AG09309 (cell line): ENCODE data around the gene PDSS2.

Experiments
- DNase-seq: peaks from one replicate; pipeline ENCODE4 v3.0.0-alpha.2; 2010; ENCODE audit warnings: low read depth
- H3K4me3 ChIP-seq: 2 replicates; pipeline ENCODE4 v1.5.1; 2011; ENCODE audit warnings: mild to moderate bottlenecking, low read depth, low read length, moderate library complexity; ENCODE audit not compliant: control insufficient read depth
- TF ChIP-seq, protein P1 (sequence below): IDR thresholded peaks from 2 replicates; pipeline ENCODE4 v1.5.1; 2011; ENCODE audit warnings: mild to moderate bottlenecking, low read depth, low read length, inconsistent platforms; ENCODE audit not compliant: insufficient read depth, control insufficient read depth; ENCODE audit errors: missing control alignments

PDSS2 gene

DNA sequence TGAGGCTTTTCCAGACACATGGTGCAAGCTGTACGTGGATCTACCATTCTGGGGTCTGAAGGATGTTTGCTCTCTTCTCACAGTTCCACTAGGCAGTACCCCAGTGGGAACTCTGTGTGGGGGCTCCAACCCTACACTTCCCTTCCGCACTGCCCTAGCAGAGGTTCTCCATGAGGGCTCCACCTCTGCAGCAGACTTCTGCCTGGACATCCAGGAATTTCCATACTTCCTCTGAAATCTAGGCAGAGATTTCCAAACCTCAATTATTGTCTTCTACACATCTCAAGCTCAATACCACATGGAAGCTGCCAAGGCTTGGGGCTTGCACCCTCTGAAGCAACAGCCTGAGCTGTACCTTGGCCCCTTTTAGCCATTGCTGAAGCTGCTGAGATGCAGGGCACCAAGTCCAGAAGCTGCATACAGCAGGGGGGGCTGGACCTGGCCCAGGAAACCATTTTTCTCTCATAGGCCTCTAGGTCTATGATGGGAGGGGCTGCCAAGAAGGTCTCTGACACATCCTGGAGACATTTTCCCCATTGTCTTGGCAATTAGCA lies 11.6 kb downstream of the PDSS2 start:
- TF ChIP-seq, protein P1, sequence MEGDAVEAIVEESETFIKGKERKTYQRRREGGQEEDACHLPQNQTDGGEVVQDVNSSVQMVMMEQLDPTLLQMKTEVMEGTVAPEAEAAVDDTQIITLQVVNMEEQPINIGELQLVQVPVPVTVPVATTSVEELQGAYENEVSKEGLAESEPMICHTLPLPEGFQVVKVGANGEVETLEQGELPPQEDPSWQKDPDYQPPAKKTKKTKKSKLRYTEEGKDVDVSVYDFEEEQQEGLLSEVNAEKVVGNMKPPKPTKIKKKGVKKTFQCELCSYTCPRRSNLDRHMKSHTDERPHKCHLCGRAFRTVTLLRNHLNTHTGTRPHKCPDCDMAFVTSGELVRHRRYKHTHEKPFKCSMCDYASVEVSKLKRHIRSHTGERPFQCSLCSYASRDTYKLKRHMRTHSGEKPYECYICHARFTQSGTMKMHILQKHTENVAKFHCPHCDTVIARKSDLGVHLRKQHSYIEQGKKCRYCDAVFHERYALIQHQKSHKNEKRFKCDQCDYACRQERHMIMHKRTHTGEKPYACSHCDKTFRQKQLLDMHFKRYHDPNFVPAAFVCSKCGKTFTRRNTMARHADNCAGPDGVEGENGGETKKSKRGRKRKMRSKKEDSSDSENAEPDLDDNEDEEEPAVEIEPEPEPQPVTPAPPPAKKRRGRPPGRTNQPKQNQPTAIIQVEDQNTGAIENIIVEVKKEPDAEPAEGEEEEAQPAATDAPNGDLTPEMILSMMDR = no peak
- no peak overlapping the region for H3K4me3 ChIP-seq
- no peak for DNase-seq

DNA sequence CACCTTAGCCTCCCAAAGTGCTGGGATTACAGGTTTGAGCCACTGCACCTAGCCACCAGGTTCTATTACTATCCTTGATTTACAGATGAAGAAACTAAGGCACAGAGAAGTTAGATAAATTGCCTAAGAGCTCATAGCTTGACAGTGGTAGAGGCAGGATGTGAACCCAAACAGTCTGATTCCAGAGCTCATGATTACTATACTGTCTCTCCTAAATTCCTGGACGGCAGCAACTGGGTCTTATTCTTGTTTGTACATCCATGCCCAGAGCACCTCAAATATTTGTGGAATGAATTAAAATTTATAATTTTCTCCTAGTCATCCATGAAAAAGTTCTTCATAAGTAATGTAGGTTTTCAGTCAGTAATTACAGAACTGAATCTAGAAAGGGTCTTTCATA lies 15.1 kb downstream of the PDSS2 start:
- DNase-seq = no peak
- TF ChIP-seq, protein P1 = no peak
- H3K4me3 ChIP-seq = no peak overlapping the region

DNA sequence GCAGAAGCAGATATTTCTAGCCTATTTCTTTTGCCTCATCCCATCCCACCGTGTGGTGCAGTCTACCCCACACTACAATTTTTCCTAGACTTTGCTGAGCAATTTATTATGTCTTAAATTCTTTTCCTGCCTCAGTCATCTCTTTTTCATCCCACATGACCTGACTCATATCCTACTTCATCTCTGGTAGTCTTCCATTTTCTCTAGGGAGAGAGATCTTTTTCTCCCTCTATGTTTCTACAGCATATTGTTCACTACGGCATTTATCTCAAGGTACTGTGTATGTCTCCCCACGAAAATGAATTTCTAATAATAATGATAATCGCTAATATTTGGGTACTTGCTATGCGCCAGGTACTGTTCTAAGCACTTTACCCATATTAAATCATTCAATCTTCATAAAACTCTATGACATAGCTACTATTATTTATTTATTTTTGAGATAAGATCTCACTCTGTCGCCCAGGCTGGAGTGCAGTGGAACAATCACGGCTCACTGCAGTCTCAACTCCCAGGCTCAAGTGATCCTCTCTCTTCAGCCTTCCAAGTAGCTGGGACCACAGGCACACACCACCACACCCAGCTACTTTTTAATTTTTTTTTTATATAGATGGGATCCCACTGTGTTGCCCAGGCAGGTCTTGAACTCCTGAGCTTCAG lies 15.6 kb downstream of the PDSS2 start:
- no peak overlapping the region for H3K4me3 ChIP-seq
- DNase-seq = no peak
- TF ChIP-seq, protein P1 = no peak

DNA sequence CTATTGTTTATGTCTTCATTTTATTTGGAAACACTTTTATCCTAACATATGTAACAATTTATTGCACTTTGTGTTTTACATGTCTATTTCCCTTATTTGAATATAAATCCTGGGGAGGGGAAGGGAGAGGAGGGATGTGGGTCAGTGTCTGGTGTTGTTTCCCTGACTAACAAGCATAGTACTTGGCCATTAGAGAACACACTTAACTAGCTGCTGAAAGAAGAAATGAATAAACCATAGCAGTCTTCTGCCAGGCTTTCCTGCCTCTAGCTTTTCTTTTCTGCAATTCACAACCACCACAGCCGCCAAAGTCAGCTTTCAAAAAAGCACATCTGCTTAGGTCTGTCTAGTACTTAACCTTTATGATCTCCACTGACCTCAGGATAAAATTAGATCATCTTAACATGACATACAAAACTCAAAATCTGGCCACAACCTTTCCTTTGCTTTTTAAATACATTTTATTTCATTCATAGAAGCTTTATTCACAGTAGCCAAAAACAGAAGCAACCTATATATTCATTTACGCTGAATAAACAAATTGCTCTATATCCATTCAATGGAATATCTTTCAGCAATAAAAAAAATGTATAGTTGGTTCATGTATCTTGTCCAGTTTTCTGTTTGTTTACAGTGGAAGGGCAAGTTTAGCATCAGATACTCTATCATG lies 16.3 kb downstream of the PDSS2 start:
- no peak overlapping the region for H3K4me3 ChIP-seq
- TF ChIP-seq, protein P1 = no peak
- DNase-seq = no peak

DNA sequence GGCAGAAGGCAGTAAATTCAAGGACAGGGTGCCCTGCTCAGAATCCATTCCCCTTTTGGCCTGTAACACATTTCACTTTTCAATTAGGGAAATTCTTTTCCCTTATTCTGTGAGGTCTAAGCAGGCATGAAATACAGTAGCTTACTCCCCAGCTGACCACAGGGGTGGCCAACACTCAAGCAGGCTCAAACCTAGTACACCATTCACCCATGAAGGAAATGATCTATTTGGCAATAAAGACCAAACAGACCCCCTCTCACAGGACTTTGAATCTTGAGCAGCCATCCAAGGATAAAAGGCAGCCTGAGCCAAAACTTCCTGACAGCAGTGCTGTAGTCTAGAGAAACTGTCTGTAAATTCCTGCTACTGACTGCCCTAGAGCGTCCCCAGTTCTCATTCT lies 17.7 kb downstream of the PDSS2 start:
- no peak overlapping the region for H3K4me3 ChIP-seq
- no peak for DNase-seq
- TF ChIP-seq, protein P1 = no peak

DNA sequence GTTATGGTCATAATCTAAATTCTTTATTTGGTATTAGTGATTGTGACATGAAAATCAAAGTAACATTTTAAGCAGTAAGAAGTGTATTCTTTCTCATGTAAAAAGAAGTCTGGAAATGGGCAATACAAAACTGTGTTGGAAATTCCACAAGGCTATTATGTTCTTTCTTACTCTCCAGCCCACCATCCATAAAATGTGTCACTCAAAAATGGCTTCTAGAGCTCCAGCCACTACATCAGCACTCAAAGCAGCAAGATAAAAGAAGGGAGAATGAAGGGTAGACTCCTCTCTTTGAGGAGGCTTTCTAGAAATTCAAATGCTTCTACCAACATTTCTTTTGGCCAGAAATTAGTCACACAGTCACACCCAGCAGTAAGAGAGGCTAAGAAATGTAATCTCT lies 18.4 kb downstream of the PDSS2 start:
- no peak overlapping the region for H3K4me3 ChIP-seq
- TF ChIP-seq, protein P1 = no peak
- DNase-seq = no peak
